CD14-positive monocyte (primary cell): ENCODE data around the gene ZNF280D. TPM values are rescaled to one million over a fixed set of nuclear protein-coding genes. Genes with fewer than 3 reads are reported as not detected.

ENCODE experiments used
- DNase-seq, 3 donors: peaks; one replicate each; pipeline ENCODE4 v3.0.0-alpha.2; 2011 to 2022
- H2AFZ ChIP-seq: 2 replicates; pipeline ENCODE4 v1.6.0; 2012; ENCODE audit warnings: mild to moderate bottlenecking, low read depth, low read length, inconsistent platforms; ENCODE audit not compliant: insufficient read depth, poor library complexity, severe bottlenecking
- H3K27ac ChIP-seq, 2 donors: 1 replicate in 1 of 2; 2 replicates in 1 of 2; pipeline ENCODE4 v1.5.1; 2012 to 2013; ENCODE audit warnings: low read length in 2 of 2, control low read depth in 1 of 2, inconsistent platforms in 1 of 2, low read depth in 1 of 2, mild to moderate bottlenecking in 1 of 2
- H3K27me3 ChIP-seq, 2 donors: one replicate each; pipeline versions ENCODE4 v1.6.0 to v1.6.1; 2011 to 2013; ENCODE audit warnings: low read length in 2 of 2; ENCODE audit not compliant: control insufficient read depth in 2 of 2, insufficient read depth in 2 of 2
- H3K36me3 ChIP-seq, 2 donors: replicated peaks in 1 of 2; 1 replicate in 1 of 2; 2 replicates in 1 of 2; pipeline versions ENCODE4 v1.5.1 to v1.6.1; 2012 to 2013; ENCODE audit warnings: low read length in 2 of 2, control low read depth in 1 of 2, inconsistent platforms in 1 of 2, mild to moderate bottlenecking in 1 of 2; ENCODE audit not compliant: insufficient read depth in 2 of 2, control insufficient read depth in 1 of 2
- H3K4me1 ChIP-seq, 2 donors: 1 replicate in 1 of 2; 2 replicates in 1 of 2; pipeline versions ENCODE4 v1.5.1 to v1.6.1; 2012 to 2013; ENCODE audit warnings: low read length in 2 of 2, control low read depth in 1 of 2, inconsistent platforms in 1 of 2, mild to moderate bottlenecking in 1 of 2, moderate library complexity in 1 of 2; ENCODE audit not compliant: insufficient read depth in 2 of 2, control insufficient read depth in 1 of 2
- H3K4me2 ChIP-seq: replicated peaks from 2 replicates; pipeline ENCODE3; 2012; ENCODE audit warnings: low read length, moderate library complexity, mild to moderate bottlenecking; ENCODE audit not compliant: poor library complexity, severe bottlenecking; ENCODE audit errors: extremely low read depth
- H3K4me3 ChIP-seq, 3 experiments: fragments of 200-600 bp in 1 of 3; sonication (generic) in 1 of 3; replicated peaks in 1 of 3; 1 replicate in 2 of 3; 2 replicates in 1 of 3; pipeline ENCODE4 v1.5.1; 2011 to 2013; ENCODE audit warnings: low read length in 3 of 3, mild to moderate bottlenecking in 3 of 3, control low read depth in 2 of 3, low read depth in 2 of 3, inconsistent platforms in 1 of 3, moderate library complexity in 1 of 3
- H3K79me2 ChIP-seq: 2 replicates; pipeline ENCODE4 v1.6.0; 2012; ENCODE audit warnings: mild to moderate bottlenecking, control low read depth, inconsistent platforms, low read length, moderate library complexity; ENCODE audit not compliant: insufficient read depth
- H3K9ac ChIP-seq: 2 replicates; pipeline ENCODE4 v1.6.0; 2017; ENCODE audit warnings: low read length, mild to moderate bottlenecking; ENCODE audit not compliant: insufficient read depth, poor library complexity, severe bottlenecking
- H3K9me3 ChIP-seq, 2 donors: replicated peaks in 1 of 2; 1 replicate in 1 of 2; 2 replicates in 1 of 2; pipeline versions ENCODE4 v1.5.1 to v1.6.1; 2012 to 2013; ENCODE audit warnings: low read length in 2 of 2, control low read depth in 1 of 2; ENCODE audit not compliant: control insufficient read depth in 1 of 2, insufficient read depth in 1 of 2
- H4K20me1 ChIP-seq: 2 replicates; pipeline ENCODE4 v1.6.0; 2012; ENCODE audit warnings: mild to moderate bottlenecking, low read length, control low read depth, moderate library complexity; ENCODE audit not compliant: insufficient read depth
- H3K27ac Mint-ChIP-seq, 7 donors: one replicate each; pipeline ENCODE4 v1.8.0; 2020; ENCODE audit warnings: mild to moderate bottlenecking in 7 of 7, mixed read lengths in 7 of 7, moderate library complexity in 6 of 7, inconsistent platforms in 2 of 7
- H3K27me3 Mint-ChIP-seq, 3 donors: one replicate each; pipeline ENCODE4 v1.8.0; 2021 to 2022; ENCODE audit warnings: low read depth in 3 of 3, mild to moderate bottlenecking in 3 of 3, mixed read lengths in 3 of 3, moderate library complexity in 3 of 3, inconsistent platforms in 1 of 3
- H3K36me3 Mint-ChIP-seq, 2 donors: one replicate each; pipeline ENCODE4 v1.8.0; 2020; ENCODE audit warnings: mixed read lengths in 2 of 2, inconsistent platforms in 1 of 2, mild to moderate bottlenecking in 1 of 2
- H3K4me1 Mint-ChIP-seq: one replicate; pipeline ENCODE4 v1.8.0; 2020; ENCODE audit warnings: mild to moderate bottlenecking, mixed read lengths
- H3K4me3 Mint-ChIP-seq, 2 donors: one replicate each; pipeline ENCODE4 v1.8.0; 2020; ENCODE audit warnings: mild to moderate bottlenecking in 2 of 2, mixed read lengths in 2 of 2, moderate library complexity in 1 of 2
- H3K9me3 Mint-ChIP-seq, 7 donors: one replicate each; pipeline ENCODE4 v1.8.0; 2020 to 2022; ENCODE audit warnings: mixed read lengths in 7 of 7, mild to moderate bottlenecking in 6 of 7, moderate library complexity in 6 of 7, inconsistent platforms in 2 of 7
- CTCF ChIP-seq: fragments of 200-600 bp; IDR thresholded peaks from one replicate; pipeline ENCODE4 v1.8.0; 2022; ENCODE audit warnings: antibody characterized with exemption, mild to moderate bottlenecking
- WGBS: methylation state at CpG from one replicate; pipeline ENCODE4 v1.1.5; 2013; ENCODE audit warnings: missing lambda C conversion rate; ENCODE audit not compliant: insufficient coverage; 5-methylcytosine and 5-hydroxymethylcytosine counted together
- intact Hi-C, 2 donors: fragments of 100-400 bp; cut with micrococcal nuclease; formaldehyde crosslinking; loops; one replicate each; pipeline versions ENCODE4 v1.15.0 to v1.15.1; 2023
- polyA plus RNA-seq, 3 donors: library from polyadenylated mRNA; depleted of rRNA in 1 of 3; unstranded in 2 of 3; stranded (reverse) in 1 of 3; fragments of 300-500 nt in 2 of 3; fragments of >200 nt in 1 of 3; fragmentation: Illumina TruSeq in 2 of 3; gene quantifications; 1 replicate in 2 of 3; 2 replicates in 1 of 3; pipeline ENCODE4 v1.2.3, GENCODE V29; 2012 to 2021

The ZNF280D gene
- polyA plus RNA-seq, 3 donors: 5.1 to 14.2 (median 8.0) TPM

- H2AFZ ChIP-seq: no peak overlapping the region
These were observed 14.2 kb downstream of the ZNF280D start for GRCh38 chr15:56719021-56719612.

GRCh38 chr15:56718560-56718959 lies 14.7 kb downstream of the ZNF280D start:
- Histone ChIP-seq H3K9me3 (no peaks in the 10 kb centered on the region), H3K27ac (peak overlapping the region in 1 of 2 donors; percentile 40), H2AFZ (no peak overlapping the region), H3K9ac (no peak overlapping the region), H3K4me3 (no peak overlapping the region), H3K36me3 (no peaks in the 10 kb centered on the region), H3K79me2 (peaks cover 84% of the 10 kb centered on the region), H3K4me2 (no peak overlapping the region), H3K27me3 (no peaks in the 10 kb centered on the region), H4K20me1 (peaks cover 67% of the 10 kb centered on the region), H3K4me1 (peaks cover 0 to 6% of the 10 kb centered on the region in 2 donors)
- DNase-seq: no peak
- Mint-ChIP-seq H3K27ac (peak overlapping the region in 1 of 7 donors; percentile 63), H3K4me3 (no peak overlapping the region), H3K27me3 (no peaks in the 10 kb centered on the region), H3K4me1 (peaks cover 26% of the 10 kb centered on the region), H3K9me3 (no peaks in the 10 kb centered on the region), H3K36me3 (peaks cover 0 to 11% of the 10 kb centered on the region in 2 donors)
- intact Hi-C loops: no loop called here
- 80% methylated on average over 1 of the region's 1 CpG for WGBS
- TF ChIP-seq CTCF: no peak

More at GRCh38 chr15:56719021-56719612, 14.2 kb downstream of the ZNF280D start:
- Histone ChIP-seq H3K36me3 (peaks cover 0 to 3% of the 10 kb centered on the region in 2 donors), H3K27ac (peak overlapping the region in 1 of 2 donors; percentile 40), H3K4me2 (no peak overlapping the region), H3K9me3 (no peaks in the 10 kb centered on the region), H4K20me1 (peaks cover 67% of the 10 kb centered on the region), H3K4me1 (peaks cover 0 to 6% of the 10 kb centered on the region in 2 donors), H3K27me3 (no peaks in the 10 kb centered on the region), H3K9ac (no peak overlapping the region), H3K79me2 (peaks cover 83% of the 10 kb centered on the region), H3K4me3 (no peak overlapping the region)
- DNase-seq: no peak
- Mint-ChIP-seq H3K36me3 (peaks cover 0 to 12% of the 10 kb centered on the region in 2 donors), H3K9me3 (no peaks in the 10 kb centered on the region), H3K4me3 (no peak overlapping the region), H3K4me1 (peaks cover 28% of the 10 kb centered on the region), H3K27me3 (no peaks in the 10 kb centered on the region), H3K27ac (peak overlapping the region in 4 of 7 donors; percentile 7 to 45 (median 24))
- TF ChIP-seq CTCF: no peak
- intact Hi-C loops: no loop called here
- 80% methylated on average over 2 of the region's 4 CpGs for WGBS
